Fibroblast of the aortic adventitia (primary cell): Measurements from ENCODE around the gene CELF4. TPM values are rescaled to one million over a fixed set of nuclear protein-coding genes. Genes with fewer than 3 reads are reported as not detected.

Experiments used
- DNase-seq: peaks from one replicate; pipeline ENCODE4 v3.0.0-alpha.2; 2010; ENCODE audit warnings: low read depth
- H3K4me3 ChIP-seq: 2 replicates; pipeline ENCODE4 v1.5.1; 2011; ENCODE audit warnings: low read depth, mild to moderate bottlenecking, control low read depth, low read length, moderate library complexity
- CTCF ChIP-seq: IDR thresholded peaks from 2 replicates; pipeline ENCODE4 v1.5.1; 2011; ENCODE audit warnings: mild to moderate bottlenecking, low read length, control low read depth, inconsistent platforms; ENCODE audit not compliant: insufficient read depth
- total RNA-seq: library from RNA; depleted of rRNA; stranded (reverse); fragments of >200 nt; gene quantifications from 2 replicates; pipeline ENCODE4 v1.2.3, GENCODE V29; 2012; ENCODE audit warnings: low replicate concordance

CELF4 gene
- total RNA-seq, 1 donor = not detected

- peak; percentile 87 for TF ChIP-seq CTCF
- no peak overlapping the region for H3K4me3 ChIP-seq
- peak; percentile 58 for DNase-seq
Measured at GRCh38 chr18:37537868-37538525, 27.6 kb downstream of the CELF4 start.

GRCh38 chr18:37536656-37537055 lies 28.9 kb downstream of the CELF4 start:
- no peak for DNase-seq
- no peak for TF ChIP-seq CTCF
- H3K4me3 ChIP-seq = no peak overlapping the region

- H3K4me3 ChIP-seq = no peak overlapping the region
- DNase-seq = no peak
- no peak for TF ChIP-seq CTCF
Measured at GRCh38 chr18:37535968-37536367, 29.6 kb downstream of the CELF4 start.

GRCh38 chr18:37534627-37535026 lies 31.0 kb downstream of the CELF4 start:
- TF ChIP-seq CTCF = no peak
- H3K4me3 ChIP-seq = no peak overlapping the region
- DNase-seq = no peak

- no peak for DNase-seq
- TF ChIP-seq CTCF = no peak
- H3K4me3 ChIP-seq = no peak overlapping the region
Measured at GRCh38 chr18:37533647-37534584, 31.7 kb downstream of the CELF4 start.

- no peak for TF ChIP-seq CTCF
- DNase-seq = no peak
- H3K4me3 ChIP-seq = no peak overlapping the region
Measured at GRCh38 chr18:37532917-37533316, 32.7 kb downstream of the CELF4 start.
